Ovary (tissue), 9 donors: Measurements from ENCODE around the gene ZNF888. TPM values are rescaled to one million over a fixed set of nuclear protein-coding genes. Genes with fewer than 3 reads are reported as not detected.
"Not testable (repeated sequence)": the region's sequence is repeated elsewhere in the genome, so short reads cannot be mapped to it uniquely, and the experiment has no call there.

Source experiments
- DNase-seq, 5 donors: peaks; one replicate each; pipeline ENCODE4 v3.0.0-alpha.2; 2019 to 2020
- H3K27ac ChIP-seq, 2 donors: fragments of 200-600 bp; one replicate each; pipeline versions ENCODE4 v1.5.1 to v1.8.0; 2019 to 2022
- H3K27me3 ChIP-seq: fragments of 200-600 bp; one replicate; pipeline ENCODE4 v1.8.0; 2022
- H3K36me3 ChIP-seq: fragments of 200-600 bp; sonication (generic); one replicate; pipeline ENCODE4 v1.5.1; 2019
- H3K4me1 ChIP-seq: one replicate; pipeline ENCODE4 v1.8.1; 2013; ENCODE audit warnings: mild to moderate bottlenecking, moderate library complexity; ENCODE audit not compliant: insufficient read depth
- H3K4me3 ChIP-seq: fragments of 200-600 bp; sonication (generic); one replicate; pipeline ENCODE4 v1.5.1; 2017
- H3K9me3 ChIP-seq, 2 donors: fragments of 200-600 bp in 1 of 2; sonication (generic) in 1 of 2; one replicate each; pipeline versions ENCODE4 v1.5.1 to v1.8.1; 2013 to 2019; ENCODE audit warnings: mild to moderate bottlenecking in 1 of 2, moderate library complexity in 1 of 2
- EP300 ChIP-seq: sonication (generic); formaldehyde crosslinking; IDR thresholded peaks from one replicate; pipeline ENCODE4 v1.6.1; 2017; ENCODE audit warnings: antibody characterized with exemption
- POLR2A ChIP-seq: fragments of 450-650 bp; IDR thresholded peaks from one replicate; pipeline ENCODE4 v1.6.1; 2017; ENCODE audit warnings: antibody characterized with exemption, mild to moderate bottlenecking, moderate library complexity
- WGBS, 3 donors: extraction: QIAGEN DNeasy Blood & Tissue Kit in 1 of 3; methylation state at CpG; one replicate each; pipeline versions ENCODE4 v1.1.5 to v1.1.7; 2013 to 2017; 5-methylcytosine and 5-hydroxymethylcytosine counted together
- intact Hi-C, 4 donors: fragments of 100-400 bp; cut with DNase I; formaldehyde crosslinking; loops; one replicate each; pipeline versions ENCODE4 v1.11.0 to v1.15.1; 2022 to 2023
- polyA plus RNA-seq, 2 donors: library from polyadenylated mRNA; stranded (reverse); fragments of 200-250 nt in 1 of 2; fragments of 350-450 nt in 1 of 2; fragmentation: Illumina TruSeq in 1 of 2; extraction: RNeasy Lipid Tissue Mini Kit (QIAGEN cat#74804) in 1 of 2; gene quantifications; one replicate each; pipeline ENCODE4 v1.2.3, GENCODE V29; 2013 to 2014
- total RNA-seq, 7 donors: library from RNA; depleted of rRNA in 2 of 7; stranded (reverse); fragments of >200 nt in 2 of 7; fragmentation: NEBNext Ultra II Directional in 3 of 7; extraction: Animal tissue kit (Norgen Biotek cat#: 25700) in 3 of 7; gene quantifications; one replicate each; pipeline versions ENCODE4 v1.1.0 to v1.2.4, GENCODE V29; 2016 to 2023
- TF ChIP-seq, protein P1 (sequence below), 3 donors: fragments of 450-650 bp in 2 of 3; fragments of 200-600 bp in 1 of 3; IDR thresholded peaks; one replicate each; pipeline versions ENCODE4 v1.5.1 to v1.8.0; 2016 to 2022; ENCODE audit warnings: antibody characterized with exemption in 3 of 3, mild to moderate bottlenecking in 1 of 3
- donor health status: DM: no; HTN: no; CAD: no; lungs with moderate emphysema.
- donor health status: DM: no; HTN: no; CAD: no.
- donor health status: Bipolar disorder and iron deficiency.
- donor health status: DM: yes; HTN: yes; CAD: no.
- donor health status: DM: no; HTN: no; CAD: no.
- donor health status: DM: yes; HTN: yes; CAD: no.

Gene ZNF888
- total and polyA plus RNA-seq, 9 donors: 2.6 to 7.9 (median 4.2) TPM

DNA sequence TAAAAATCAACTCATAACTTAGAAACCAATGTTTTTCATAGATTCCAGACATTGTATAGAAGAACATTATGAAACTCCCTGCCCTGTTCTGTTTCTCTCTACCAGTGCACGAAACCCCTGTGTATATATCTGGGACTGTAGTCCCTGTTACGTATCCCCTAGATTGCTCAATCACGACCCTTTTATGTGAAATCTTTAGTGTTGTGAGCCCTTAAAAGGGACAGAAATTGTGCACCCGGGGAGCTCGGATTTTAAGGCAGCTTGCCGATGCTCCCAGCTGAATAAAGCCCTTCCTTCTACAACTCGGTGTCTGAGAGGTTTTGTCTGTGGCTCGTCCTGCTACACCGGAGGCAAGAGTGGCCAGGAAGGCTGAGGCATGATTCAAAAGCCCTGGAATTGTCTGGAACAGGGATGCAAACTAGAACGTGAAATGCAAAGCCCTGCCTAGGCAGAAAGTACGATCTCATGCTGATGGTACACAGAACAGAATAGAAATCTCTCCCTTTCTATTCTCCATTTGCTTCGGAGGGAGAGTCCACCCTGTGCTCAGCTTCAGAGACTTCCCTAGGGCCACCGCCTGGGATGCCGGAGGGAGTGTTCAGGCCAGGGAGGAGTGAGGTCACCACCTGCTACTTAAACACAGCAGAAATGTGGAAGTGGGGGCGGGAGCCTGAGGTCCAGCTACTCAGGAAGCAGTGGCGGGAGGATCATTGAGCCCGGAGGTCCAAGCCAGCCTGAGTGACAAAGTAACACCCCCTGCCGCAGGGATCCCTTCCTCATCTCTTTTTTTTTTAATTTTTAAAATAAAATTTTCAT, 758 bp upstream of the ZNF888 start:
- TF ChIP-seq, protein P1, sequence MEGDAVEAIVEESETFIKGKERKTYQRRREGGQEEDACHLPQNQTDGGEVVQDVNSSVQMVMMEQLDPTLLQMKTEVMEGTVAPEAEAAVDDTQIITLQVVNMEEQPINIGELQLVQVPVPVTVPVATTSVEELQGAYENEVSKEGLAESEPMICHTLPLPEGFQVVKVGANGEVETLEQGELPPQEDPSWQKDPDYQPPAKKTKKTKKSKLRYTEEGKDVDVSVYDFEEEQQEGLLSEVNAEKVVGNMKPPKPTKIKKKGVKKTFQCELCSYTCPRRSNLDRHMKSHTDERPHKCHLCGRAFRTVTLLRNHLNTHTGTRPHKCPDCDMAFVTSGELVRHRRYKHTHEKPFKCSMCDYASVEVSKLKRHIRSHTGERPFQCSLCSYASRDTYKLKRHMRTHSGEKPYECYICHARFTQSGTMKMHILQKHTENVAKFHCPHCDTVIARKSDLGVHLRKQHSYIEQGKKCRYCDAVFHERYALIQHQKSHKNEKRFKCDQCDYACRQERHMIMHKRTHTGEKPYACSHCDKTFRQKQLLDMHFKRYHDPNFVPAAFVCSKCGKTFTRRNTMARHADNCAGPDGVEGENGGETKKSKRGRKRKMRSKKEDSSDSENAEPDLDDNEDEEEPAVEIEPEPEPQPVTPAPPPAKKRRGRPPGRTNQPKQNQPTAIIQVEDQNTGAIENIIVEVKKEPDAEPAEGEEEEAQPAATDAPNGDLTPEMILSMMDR (IDR thresholded peaks at IDR 0.05): no peak
- no peak for TF ChIP-seq POLR2A
- intact Hi-C loops: no loop called here
- H3K4me1 ChIP-seq: peaks cover 2% of the 10 kb centered on the region
- peak in 1 of 5 donors; percentile 18 for DNase-seq
- peak overlapping the region in 1 of 2 donors; percentile 63 for H3K27ac ChIP-seq
- peak overlapping the region; percentile 60 for H3K4me3 ChIP-seq
- no peaks in the 10 kb centered on the region for H3K27me3 ChIP-seq
- H3K9me3 ChIP-seq: no peaks in the 10 kb centered on the region
- WGBS, 3 donors: 55 to 66% (median 60%) methylated on average over 18 of the region's 18 CpGs
- H3K36me3 ChIP-seq: no peaks in the 10 kb centered on the region

DNA sequence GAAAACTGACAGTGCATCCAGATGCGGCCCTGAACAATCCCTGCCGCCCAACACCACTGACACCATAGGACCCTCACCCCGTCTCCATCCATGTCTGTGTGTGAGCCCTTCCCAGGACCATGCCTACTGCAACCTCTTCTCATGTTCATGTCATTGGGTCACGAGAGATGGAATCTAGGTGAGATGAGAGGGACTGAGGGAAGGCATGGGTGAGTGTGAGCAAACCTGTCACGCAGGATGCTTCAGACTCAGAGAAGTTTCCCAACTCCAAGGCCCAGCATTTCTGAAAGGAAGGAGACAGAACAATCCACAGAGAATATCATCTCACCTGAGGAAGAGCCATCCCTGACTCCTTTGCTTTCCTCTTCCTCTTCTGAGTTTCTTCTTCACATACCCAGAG, 5.7 kb downstream of the ZNF888 start:
- Histone ChIP-seq H3K27me3 (no peaks in the 10 kb centered on the region), H3K36me3 (no peaks in the 10 kb centered on the region), H3K4me3 (no peak overlapping the region), H3K4me1 (peaks cover 2% of the 10 kb centered on the region), H3K27ac (no peak overlapping the region), H3K9me3 (no peaks in the 10 kb centered on the region)
- WGBS, 3 donors: 97 to 99% (median 97%) methylated on average over 5 of the region's 5 CpGs
- TF ChIP-seq EP300: no peak
- TF ChIP-seq, protein P1 (IDR thresholded peaks at IDR 0.05): no peak
- TF ChIP-seq POLR2A: no peak
- no peak for DNase-seq
- intact Hi-C loops: no loop called here

DNA sequence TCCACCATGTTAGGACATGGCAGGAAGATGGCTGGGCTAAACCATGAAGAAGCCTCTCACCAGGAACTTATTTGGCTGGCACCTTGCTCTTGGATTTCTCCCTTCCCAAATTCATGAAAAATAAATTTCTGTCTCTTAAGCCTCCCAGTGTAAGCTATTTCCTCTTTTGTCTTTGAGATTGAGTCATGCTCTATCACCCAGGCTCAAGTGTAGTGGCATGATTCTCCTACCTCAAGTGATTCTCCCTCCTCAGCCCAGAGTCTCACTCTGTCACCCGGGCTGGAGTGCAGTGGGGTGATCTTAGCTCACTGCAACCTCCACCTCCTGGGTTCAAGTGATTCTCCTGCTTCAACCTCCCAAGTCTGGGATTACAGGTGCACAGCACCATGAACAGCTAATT, 12.6 kb downstream of the ZNF888 start:
- Histone ChIP-seq H3K4me1 (no peaks in the 10 kb centered on the region), H3K4me3 (no peak overlapping the region), H3K27me3 (no peaks in the 10 kb centered on the region), H3K9me3 (no peaks in the 10 kb centered on the region), H3K36me3 (no peaks in the 10 kb centered on the region), H3K27ac (no peak overlapping the region)
- 93 to 96% (median 94%) methylated on average over 1 of the region's 1 CpG for WGBS, 3 donors
- TF ChIP-seq POLR2A (no peak), EP300 (no peak)
- TF ChIP-seq, protein P1 (IDR thresholded peaks at IDR 0.05): no peak
- intact Hi-C loops: no loop called here
- no peak for DNase-seq

DNA sequence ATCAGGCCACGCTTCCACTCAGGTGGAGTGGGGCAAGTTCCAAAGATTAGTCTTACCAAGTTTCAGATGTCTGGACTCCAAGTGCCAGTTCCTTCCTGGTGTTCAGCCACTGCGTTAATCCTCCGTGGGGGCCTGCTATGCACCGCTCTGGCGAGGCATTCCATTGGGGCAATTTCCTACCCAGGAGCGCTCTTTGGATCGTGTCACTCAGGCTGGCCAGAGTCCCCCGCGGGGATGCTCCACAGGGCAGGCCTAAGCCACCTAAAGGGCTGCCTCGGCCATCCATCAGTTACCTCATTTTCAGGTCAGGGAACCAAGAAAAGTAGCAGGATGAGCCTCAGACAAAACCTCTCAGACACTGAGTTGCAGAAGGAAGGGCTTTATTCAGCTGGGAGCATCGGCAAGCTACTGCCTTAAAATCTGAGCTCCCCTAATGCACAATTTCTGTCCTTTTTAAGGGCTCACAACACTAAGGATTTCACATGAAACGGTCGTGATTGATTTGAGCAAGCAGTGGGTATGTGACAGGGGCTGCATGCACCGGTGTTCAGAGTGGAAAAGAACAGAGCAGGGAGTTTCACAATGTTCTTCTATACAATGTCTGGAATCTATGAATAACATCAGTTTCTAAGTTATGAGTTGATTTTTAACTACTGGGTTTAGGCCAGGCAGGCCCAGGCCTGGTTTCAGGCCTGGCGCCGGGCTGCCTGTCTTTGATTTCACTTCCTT, 19.0 kb downstream of the ZNF888 start:
- H3K4me3 ChIP-seq, H3K36me3 ChIP-seq, H3K27me3 ChIP-seq, intact Hi-C loops, H3K9me3 ChIP-seq, DNase-seq, H3K4me1 ChIP-seq, H3K27ac ChIP-seq: not testable (repeated sequence)
- 91 to 98% (median 93%) methylated on average over 16 of the region's 16 CpGs for WGBS, 3 donors

DNA sequence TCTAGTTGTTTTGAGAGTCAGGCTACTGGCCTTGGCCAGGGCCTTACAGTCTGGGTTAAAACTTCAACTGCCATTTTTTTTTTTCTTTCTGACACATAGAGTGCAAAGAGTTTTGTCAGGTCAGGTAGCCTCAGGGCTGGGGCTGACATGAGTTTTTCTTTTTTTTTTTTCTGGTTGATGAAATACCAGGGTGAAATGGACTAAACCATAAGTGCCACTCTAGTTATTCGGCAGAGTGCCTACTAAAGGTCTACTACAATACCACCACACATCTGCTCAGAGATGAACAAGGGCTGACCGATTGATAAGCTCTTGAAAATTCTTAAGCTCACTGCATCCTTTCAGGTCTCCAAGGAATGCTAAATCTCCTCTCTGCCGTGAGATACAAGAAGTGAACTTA, 21.4 kb downstream of the ZNF888 start:
- WGBS, 3 donors: 81 to 88% (median 81%) methylated on average over 3 of the region's 3 CpGs
- no peaks in the 10 kb centered on the region for H3K27me3 ChIP-seq
- intact Hi-C loops: no loop called here
- H3K36me3 ChIP-seq: no peaks in the 10 kb centered on the region
- no peak overlapping the region for H3K4me3 ChIP-seq
- no peak for DNase-seq
- peaks cover 2% of the 10 kb centered on the region for H3K4me1 ChIP-seq
- TF ChIP-seq, protein P1 (IDR thresholded peaks at IDR 0.05): no peak
- TF ChIP-seq POLR2A: no peak
- no peak for TF ChIP-seq EP300
- H3K9me3 ChIP-seq: no peaks in the 10 kb centered on the region
- no peak overlapping the region for H3K27ac ChIP-seq

DNA sequence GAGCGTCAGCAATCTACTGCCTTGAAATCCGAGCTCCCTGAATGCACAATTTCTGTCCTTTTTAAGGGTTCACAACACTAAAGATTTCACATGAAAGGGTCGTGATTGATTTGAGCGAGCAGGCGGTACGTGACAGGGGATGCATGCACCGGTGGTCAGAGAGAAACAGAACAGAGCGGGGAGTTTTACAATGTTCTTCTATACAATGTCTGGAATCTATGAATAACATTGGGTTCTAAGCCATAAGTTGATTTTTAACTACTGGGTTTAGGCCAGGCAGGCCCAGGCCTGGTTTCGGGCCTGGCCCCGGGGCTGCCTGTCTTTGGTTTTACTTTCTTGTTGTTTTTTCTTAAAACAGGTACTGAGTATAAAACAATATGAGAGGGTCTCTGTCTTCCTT, 24.6 kb downstream of the ZNF888 start:
- H3K4me1 ChIP-seq, H3K27me3 ChIP-seq, H3K9me3 ChIP-seq, DNase-seq, H3K27ac ChIP-seq, H3K4me3 ChIP-seq, intact Hi-C loops, H3K36me3 ChIP-seq: not testable (repeated sequence)
- WGBS, 3 donors: 89 to 92% (median 90%) methylated on average over 10 of the region's 10 CpGs
